CD4-positive, alpha-beta T cell (primary cell): ENCODE data around the gene CPVL. TPM values are rescaled to one million over a fixed set of nuclear protein-coding genes. Genes with fewer than 3 reads are reported as not detected.

Experiments
- ATAC-seq: fragments of 200-7000 bp; cut with Tn5 transposase; one replicate; pipeline ENCODE4 v1.10.0; 2022; ENCODE audit warnings: mild to moderate bottlenecking; ENCODE audit not compliant: poor library complexity
- CTCF ChIA-PET: fragments of 350-600 bp; sonication (Branson Sonifier 250); formaldehyde crosslinking; loops from one replicate; lab custom pipeline; 2021; ENCODE audit warnings: antibody characterized with exemption, inconsistent platforms; lab: Charles Lee
- POLR2A ChIA-PET: fragments of 350-600 bp; sonication (Branson Sonifier 250); formaldehyde crosslinking; loops from one replicate; lab custom pipeline; 2021; ENCODE audit warnings: antibody characterized with exemption, inconsistent platforms; lab: Charles Lee
- DNase-seq, 14 experiments: peaks; one replicate each; pipeline ENCODE4 v3.0.0-alpha.2; 2013 to 2020; ENCODE audit warnings: mixed read lengths in 2 of 14
- H3K27ac ChIP-seq, 2 donors: one replicate each; pipeline versions ENCODE4 v1.5.1 to v1.7.0; 2013; ENCODE audit warnings: low read length in 2 of 2, low read depth in 1 of 2, mild to moderate bottlenecking in 1 of 2
- H3K27me3 ChIP-seq, 2 experiments: 1 replicate in 1 of 2; 2 replicates in 1 of 2; pipeline versions ENCODE4 v1.6.1 to v1.7.0; 2013; ENCODE audit warnings: low read length in 2 of 2, control low read depth in 1 of 2, mild to moderate bottlenecking in 1 of 2, moderate library complexity in 1 of 2; ENCODE audit not compliant: insufficient read depth in 2 of 2, control insufficient read depth in 1 of 2
- H3K36me3 ChIP-seq: one replicate; pipeline ENCODE4 v1.6.1; 2013; ENCODE audit warnings: low read length, control low read depth; ENCODE audit not compliant: insufficient read depth
- H3K4me1 ChIP-seq: one replicate; pipeline ENCODE4 v1.6.1; 2013; ENCODE audit warnings: low read length, control low read depth; ENCODE audit not compliant: insufficient read depth
- H3K4me3 ChIP-seq: one replicate; pipeline ENCODE4 v1.5.1; 2013; ENCODE audit warnings: mild to moderate bottlenecking, low read length, moderate library complexity
- H3K9me3 ChIP-seq, 2 experiments: 1 replicate in 1 of 2; 2 replicates in 1 of 2; pipeline versions ENCODE4 v1.6.1 to v1.7.0; 2013; ENCODE audit warnings: low read length in 2 of 2, mild to moderate bottlenecking in 2 of 2, control low read depth in 1 of 2, moderate library complexity in 1 of 2; ENCODE audit not compliant: control insufficient read depth in 1 of 2, insufficient read depth in 1 of 2
- H3K27ac Mint-ChIP-seq: one replicate; pipeline ENCODE4 v1.8.0; 2020; ENCODE audit warnings: mixed read lengths
- H3K27me3 Mint-ChIP-seq: one replicate; pipeline ENCODE4 v1.8.0; 2021; ENCODE audit warnings: mixed read lengths
- H3K36me3 Mint-ChIP-seq: one replicate; pipeline ENCODE4 v1.8.0; 2021; ENCODE audit warnings: low read depth, mixed read lengths
- H3K4me1 Mint-ChIP-seq: one replicate; pipeline ENCODE4 v1.8.0; 2021; ENCODE audit warnings: low read depth, mixed read lengths
- H3K4me3 Mint-ChIP-seq: one replicate; pipeline ENCODE4 v1.8.0; 2020; ENCODE audit warnings: mild to moderate bottlenecking, mixed read lengths
- H3K9me3 Mint-ChIP-seq: one replicate; pipeline ENCODE4 v1.8.0; 2020; ENCODE audit warnings: mixed read lengths
- CTCF ChIP-seq: fragments of 200-600 bp; IDR thresholded peaks from one replicate; pipeline ENCODE4 v1.8.0; 2022; ENCODE audit warnings: antibody characterized with exemption, mild to moderate bottlenecking
- intact Hi-C, 2 experiments: fragments of 100-400 bp; cut with DNase I in 1 of 2; cut with micrococcal nuclease in 1 of 2; formaldehyde crosslinking; loops; one replicate each; pipeline versions ENCODE4 v1.15.1 to v1.9.0; 2023 to 2025; cut with DNase I, micrococcal nuclease
- total RNA-seq, 174 experiments: library from RNA in 2 of 174; stranded (reverse) in 2 of 174; gene quantifications; one replicate each; pipeline ENCODE4 v1.2.3 and lab custom pipeline; 2021 to 2026

The CPVL gene
- total RNA-seq, 2 experiments from 2014 or later, result 3.8 to 4.5 TPM

- H3K9me3 ChIP-seq, result no peaks in the 10 kb centered on the region
- Mint-ChIP-seq H3K4me1 (no peaks in the 10 kb centered on the region), H3K27ac (no peak overlapping the region), H3K4me3 (no peak overlapping the region), H3K36me3 (no peaks in the 10 kb centered on the region), H3K9me3 (no peaks in the 10 kb centered on the region), H3K27me3 (no peaks in the 10 kb centered on the region)
- H3K27ac ChIP-seq, result no peak overlapping the region
- ATAC-seq (no peak), DNase-seq (no peak)
- H3K36me3 ChIP-seq, result no peaks in the 10 kb centered on the region
- no peak for TF ChIP-seq CTCF
- H3K4me1 ChIP-seq, result no peaks in the 10 kb centered on the region
- ChIA-PET POLR2A (no interaction called here), CTCF (no interaction called here)
- no peaks in the 10 kb centered on the region for H3K27me3 ChIP-seq
- intact Hi-C loops, result no loop called here
- no peak overlapping the region for H3K4me3 ChIP-seq
Measured at GRCh38 chr7:29033584-29033983, 112.8 kb downstream of the CPVL start.

- H3K9me3 Mint-ChIP-seq, result peaks cover 5% of the 10 kb centered on the region
Measured at GRCh38 chr7:29032146-29032545, 114.2 kb downstream of the CPVL start.

GRCh38 chr7:29030781-29031275 lies 115.5 kb downstream of the CPVL start:
- ChIA-PET CTCF (no interaction called here), POLR2A (no interaction called here)
- ATAC-seq (no peak), DNase-seq (no peak)
- no peak for TF ChIP-seq CTCF
- no peak overlapping the region for H3K27ac Mint-ChIP-seq
- Histone ChIP-seq H3K4me3 (no peak overlapping the region), H3K36me3 (no peaks in the 10 kb centered on the region), H3K27me3 (no peaks in the 10 kb centered on the region), H3K4me1 (no peaks in the 10 kb centered on the region), H3K27ac (no peak overlapping the region), H3K9me3 (no peaks in the 10 kb centered on the region)
- intact Hi-C loops, result no loop called here
- H3K36me3 Mint-ChIP-seq, result no peaks in the 10 kb centered on the region
- H3K4me1 Mint-ChIP-seq, result no peaks in the 10 kb centered on the region
- no peaks in the 10 kb centered on the region for H3K27me3 Mint-ChIP-seq
- H3K4me3 Mint-ChIP-seq, result no peak overlapping the region
- H3K9me3 Mint-ChIP-seq, result peaks cover 8% of the 10 kb centered on the region

More at GRCh38 chr7:29032146-29032545, 114.2 kb downstream of the CPVL start:
- intact Hi-C loops, result no loop called here
- ATAC-seq, result no peak
- ChIA-PET POLR2A (no interaction called here), CTCF (no interaction called here)
- no peaks in the 10 kb centered on the region for H3K36me3 ChIP-seq
- H3K4me3 Mint-ChIP-seq, result no peak overlapping the region
- no peak for TF ChIP-seq CTCF
- no peaks in the 10 kb centered on the region for H3K4me1 ChIP-seq
- no peaks in the 10 kb centered on the region for H3K36me3 Mint-ChIP-seq
- H3K27me3 ChIP-seq, result no peaks in the 10 kb centered on the region
- H3K4me3 ChIP-seq, result no peak overlapping the region
- H3K27me3 Mint-ChIP-seq, result no peaks in the 10 kb centered on the region
- no peak overlapping the region for H3K27ac ChIP-seq
- no peak for DNase-seq
- H3K27ac Mint-ChIP-seq, result no peak overlapping the region
- H3K4me1 Mint-ChIP-seq, result no peaks in the 10 kb centered on the region
- no peaks in the 10 kb centered on the region for H3K9me3 ChIP-seq
